MM.1S (cell line): Measurements from ENCODE around the gene KCNMA1.

Experiments
- DNase-seq: peaks from one replicate; pipeline ENCODE4 v3.0.0-alpha.2; 2015
- H2AFZ ChIP-seq: fragments of 300-600 bp; sonication (generic); 2 replicates; pipeline ENCODE4 v1.6.0; 2016; ENCODE audit warnings: antibody characterized with exemption, low read length
- H3F3A ChIP-seq: fragments of 300-600 bp; sonication (generic); 2 replicates; pipeline ENCODE4 v1.6.1; 2016; ENCODE audit warnings: mild to moderate bottlenecking, antibody characterized with exemption, low read length, moderate library complexity, mixed read lengths; ENCODE audit not compliant: insufficient read depth
- H3K27ac ChIP-seq: fragments of 300-600 bp; sonication (generic); 2 replicates; pipeline ENCODE4 v1.5.1; 2016; ENCODE audit warnings: mild to moderate bottlenecking, low read length
- H3K27me3 ChIP-seq: fragments of 300-600 bp; sonication (generic); replicated peaks from 2 replicates; pipeline ENCODE4 v1.6.0; 2016; ENCODE audit warnings: low read length; ENCODE audit not compliant: insufficient read depth
- H3K36me3 ChIP-seq: fragments of 300-600 bp; sonication (generic); replicated peaks from 2 replicates; pipeline ENCODE4 v1.6.1; 2016; ENCODE audit warnings: mild to moderate bottlenecking, low read length, mixed read lengths; ENCODE audit not compliant: insufficient read depth
- H3K4me1 ChIP-seq: fragments of 300-600 bp; sonication (generic); 2 replicates; pipeline ENCODE4 v1.6.1; 2016; ENCODE audit warnings: low read length, mixed read lengths
- H3K4me2 ChIP-seq: fragments of 300-600 bp; sonication (generic); 2 replicates; pipeline ENCODE4 v1.6.0; 2016; ENCODE audit warnings: low read depth, low read length
- H3K4me3 ChIP-seq: fragments of 300-600 bp; sonication (generic); 2 replicates; pipeline ENCODE4 v1.5.1; 2016; ENCODE audit warnings: low read length, mixed read lengths
- H3K79me2 ChIP-seq: fragments of 300-600 bp; sonication (generic); 2 replicates; pipeline ENCODE4 v1.6.1; 2016; ENCODE audit warnings: mixed run types, low read length, mixed read lengths
- H3K9ac ChIP-seq: fragments of 300-600 bp; sonication (generic); 2 replicates; pipeline ENCODE4 v1.6.1; 2016; ENCODE audit warnings: low read length, mixed read lengths
- H3K9me2 ChIP-seq: fragments of 300-600 bp; sonication (generic); replicated peaks from 2 replicates; pipeline ENCODE4 v1.6.1; 2016; ENCODE audit warnings: mild to moderate bottlenecking, low read length, mixed read lengths; ENCODE audit not compliant: insufficient read depth
- H3K9me3 ChIP-seq: fragments of 300-600 bp; sonication (generic); replicated peaks from 2 replicates; pipeline ENCODE4 v1.6.1; 2016; ENCODE audit warnings: mild to moderate bottlenecking, low read length, mixed read lengths; ENCODE audit not compliant: insufficient read depth
- H4K20me1 ChIP-seq: fragments of 300-600 bp; sonication (generic); 2 replicates; pipeline ENCODE4 v1.6.1; 2016; ENCODE audit warnings: mild to moderate bottlenecking, low read length, moderate library complexity, mixed read lengths; ENCODE audit not compliant: insufficient read depth
- CTCF ChIP-seq: fragments of 300-600 bp; sonication (generic); IDR thresholded peaks from 2 replicates; pipeline ENCODE4 v1.5.1; 2016; ENCODE audit warnings: antibody characterized with exemption, low read length, mixed read lengths
- EZH2 ChIP-seq: fragments of 300-600 bp; sonication (generic); optimal IDR thresholded peaks from 2 replicates; pipeline ENCODE3; 2017; ENCODE audit warnings: low read depth, mild to moderate bottlenecking, antibody characterized with exemption, low read length, mixed read lengths
- EZH2phosphoT487 ChIP-seq: fragments of 300-600 bp; sonication (generic); IDR thresholded peaks from 2 replicates; pipeline ENCODE4 v1.6.1; 2018; ENCODE audit warnings: antibody characterized with exemption, low read length

KCNMA1 gene

DNA sequence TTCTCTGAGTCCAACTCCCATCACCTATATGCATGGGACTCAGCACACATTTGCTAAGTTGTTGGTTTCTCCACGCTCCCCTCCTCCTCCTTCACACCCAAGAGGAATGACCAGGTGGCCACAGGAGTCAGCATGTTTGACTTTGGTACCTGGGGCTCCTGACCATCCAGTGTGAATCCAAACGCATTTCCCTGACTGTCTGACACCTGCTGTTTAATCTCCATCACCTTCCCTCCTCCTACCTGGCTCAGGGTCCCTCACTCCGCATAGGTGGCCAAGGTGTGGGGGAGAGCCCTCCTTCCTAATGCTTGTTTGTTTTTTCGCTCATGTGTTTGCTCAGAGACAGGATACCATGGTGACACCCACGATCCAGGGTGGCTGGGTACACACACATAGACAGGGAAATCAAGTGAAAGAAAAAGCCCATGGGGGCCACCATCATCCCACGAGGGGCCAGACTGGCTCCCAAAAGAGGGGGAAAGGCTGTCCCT, 194.9 kb downstream of the KCNMA1 start:
- DNase-seq: no peak
- no peaks in the 10 kb centered on the region for H3F3A ChIP-seq
- H3K4me2 ChIP-seq: no peak overlapping the region
- H3K79me2 ChIP-seq: no peaks in the 10 kb centered on the region
- TF ChIP-seq EZH2phosphoT487 (no peak), EZH2 (no peak)
- H3K36me3 ChIP-seq: no peaks in the 10 kb centered on the region
- H3K9me3 ChIP-seq: no peaks in the 10 kb centered on the region
- no peak overlapping the region for H2AFZ ChIP-seq
- H3K27me3 ChIP-seq: no peaks in the 10 kb centered on the region
- no peaks in the 10 kb centered on the region for H3K9me2 ChIP-seq
- no peak overlapping the region for H3K4me3 ChIP-seq
- H4K20me1 ChIP-seq: no peaks in the 10 kb centered on the region
- no peaks in the 10 kb centered on the region for H3K4me1 ChIP-seq
- no peak overlapping the region for H3K27ac ChIP-seq
- H3K9ac ChIP-seq: no peak overlapping the region

DNA sequence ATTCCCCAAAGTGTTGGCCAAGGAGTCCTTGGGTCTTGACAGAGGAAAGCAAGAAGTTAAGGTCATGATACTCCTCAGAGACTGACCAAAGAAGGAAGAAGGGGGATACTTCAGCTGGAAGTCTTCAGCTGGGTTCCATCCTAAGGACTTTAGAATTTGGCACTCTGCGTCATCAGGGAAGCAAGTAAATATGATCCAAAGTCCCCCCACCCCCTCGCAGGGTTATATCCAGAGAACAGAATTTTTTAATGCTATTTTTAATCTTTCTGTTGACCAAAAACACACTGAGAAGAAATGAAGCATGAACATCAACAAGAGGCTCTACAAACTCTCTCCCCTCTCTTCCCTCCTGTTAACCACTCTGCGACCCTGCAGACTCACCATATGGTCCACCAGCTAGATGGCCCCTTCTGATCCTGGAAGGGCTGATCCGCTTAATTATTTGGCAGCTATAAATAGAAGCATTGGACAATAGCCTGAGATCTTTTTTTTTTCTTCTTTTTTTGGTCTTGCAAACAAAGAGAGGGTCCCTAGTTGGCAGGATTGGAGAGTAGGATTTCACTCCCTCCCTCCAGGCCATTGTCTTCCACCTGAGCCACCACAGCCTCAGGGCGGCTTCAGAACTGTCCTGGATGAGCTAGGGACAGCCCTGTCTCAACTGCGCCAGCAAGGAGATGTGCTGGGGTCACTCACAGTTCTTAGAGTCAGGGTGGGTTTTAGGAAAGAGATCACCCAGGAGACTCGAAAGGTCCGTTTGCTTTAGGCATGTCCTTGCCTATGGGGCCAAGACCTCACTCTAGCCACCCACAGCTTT, 196.0 kb downstream of the KCNMA1 start:
- no peaks in the 10 kb centered on the region for H3K27me3 ChIP-seq
- no peak overlapping the region for H3K4me2 ChIP-seq
- no peaks in the 10 kb centered on the region for H3F3A ChIP-seq
- H3K36me3 ChIP-seq: no peaks in the 10 kb centered on the region
- H4K20me1 ChIP-seq: no peaks in the 10 kb centered on the region
- no peak overlapping the region for H2AFZ ChIP-seq
- H3K9ac ChIP-seq: no peak overlapping the region
- no peaks in the 10 kb centered on the region for H3K9me2 ChIP-seq
- H3K27ac ChIP-seq: no peak overlapping the region
- H3K4me3 ChIP-seq: no peak overlapping the region
- H3K9me3 ChIP-seq: no peaks in the 10 kb centered on the region
- no peaks in the 10 kb centered on the region for H3K79me2 ChIP-seq
- no peak for TF ChIP-seq CTCF
- no peak for TF ChIP-seq EZH2phosphoT487
- no peak for TF ChIP-seq EZH2
- H3K4me1 ChIP-seq: no peaks in the 10 kb centered on the region
- DNase-seq: no peak

DNA sequence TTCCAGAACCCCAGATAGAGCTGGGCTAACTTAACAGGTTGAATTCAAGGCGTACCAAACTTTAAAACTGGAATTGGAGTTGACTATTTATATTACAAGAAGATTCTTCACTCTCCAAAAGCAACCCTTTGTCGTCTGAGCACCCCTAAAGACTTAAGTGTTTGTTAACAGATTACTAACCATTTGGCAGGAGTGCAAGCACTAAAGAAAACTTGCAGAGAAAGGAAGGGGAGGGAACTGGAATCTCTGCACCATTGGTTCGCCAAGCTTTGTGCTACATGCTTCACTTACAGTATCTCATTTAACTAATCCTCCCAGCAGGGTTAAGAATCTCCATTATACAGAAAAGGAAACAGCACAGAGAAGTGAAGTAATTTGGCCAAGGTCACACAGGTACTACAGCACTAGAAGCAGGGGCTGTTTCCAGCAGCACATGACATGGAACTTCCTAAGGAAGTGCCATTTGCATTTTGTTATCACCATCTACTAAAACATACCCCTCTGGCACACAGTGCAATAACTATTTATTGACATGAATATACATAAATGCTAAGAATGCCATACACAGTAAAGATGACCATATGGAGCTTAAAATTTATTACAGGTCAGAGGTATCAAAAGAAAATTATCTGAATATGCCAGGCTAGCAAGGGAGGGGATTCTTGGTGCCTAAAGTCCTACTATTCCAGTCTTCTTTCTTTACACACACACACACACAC, 201.2 kb downstream of the KCNMA1 start:
- H3K4me2 ChIP-seq: no peak overlapping the region
- no peaks in the 10 kb centered on the region for H3K9me2 ChIP-seq
- H3K4me3 ChIP-seq: no peak overlapping the region
- H3K27me3 ChIP-seq: no peaks in the 10 kb centered on the region
- H2AFZ ChIP-seq: no peak overlapping the region
- H3K79me2 ChIP-seq: no peaks in the 10 kb centered on the region
- TF ChIP-seq EZH2: no peak
- TF ChIP-seq EZH2phosphoT487: no peak
- TF ChIP-seq CTCF: no peak
- no peak for DNase-seq
- H3K9me3 ChIP-seq: no peaks in the 10 kb centered on the region
- H3K9ac ChIP-seq: no peak overlapping the region
- H3K36me3 ChIP-seq: no peaks in the 10 kb centered on the region
- no peaks in the 10 kb centered on the region for H4K20me1 ChIP-seq
- no peaks in the 10 kb centered on the region for H3F3A ChIP-seq
- no peak overlapping the region for H3K27ac ChIP-seq
- no peaks in the 10 kb centered on the region for H3K4me1 ChIP-seq
